ENCODE results near the gene CCDC61. TPM values are rescaled to one million over a fixed set of nuclear protein-coding genes. Genes with fewer than 3 reads are reported as not detected.

The CCDC61 gene
- total RNA-seq, 2 donors from 2014 or later: 16.4 to 20.6 TPM

DNA sequence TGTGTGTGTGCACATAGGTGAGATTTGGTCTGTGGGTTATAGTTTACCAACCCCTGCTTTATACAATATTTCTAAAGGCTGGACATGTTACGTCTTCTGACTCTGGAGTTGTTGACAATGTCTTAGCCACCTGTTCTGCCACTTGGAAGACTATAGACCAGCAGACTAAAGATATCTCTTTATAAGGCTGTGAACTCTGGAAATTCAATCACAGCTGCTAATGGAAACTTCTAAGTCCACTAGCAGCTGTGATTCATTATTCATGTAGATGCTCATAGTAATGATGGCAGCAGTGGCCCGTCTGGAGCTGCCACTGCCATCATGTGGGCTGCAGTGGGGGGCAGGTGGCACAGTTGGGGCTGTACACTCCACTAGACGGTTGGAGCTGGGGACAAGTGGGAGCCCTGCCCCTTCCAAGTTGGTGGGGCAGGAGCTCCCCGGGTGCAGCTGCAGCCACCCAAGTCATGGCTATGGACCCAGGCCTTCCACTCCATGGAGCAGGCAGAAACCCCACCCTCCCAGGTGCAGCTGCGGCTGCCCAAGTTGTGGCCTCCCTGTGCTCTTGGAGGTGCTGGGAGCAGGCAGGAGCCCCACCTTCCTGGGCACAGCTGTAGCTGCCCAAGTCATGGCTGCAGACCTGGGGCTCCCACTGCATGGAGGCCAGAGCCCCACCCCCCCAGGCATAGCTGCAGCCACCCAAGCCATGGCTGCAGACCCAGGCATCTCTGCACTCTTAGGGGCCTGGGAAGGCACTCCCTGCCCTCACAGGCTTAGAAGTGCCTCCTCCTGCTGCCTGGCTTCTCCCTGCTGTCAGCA, 36.7 kb downstream of the CCDC61 start:
- DNase-seq (no peak), ATAC-seq (no peak)
- intact Hi-C loops (cut with DNase I, micrococcal nuclease): no loop called here

DNA sequence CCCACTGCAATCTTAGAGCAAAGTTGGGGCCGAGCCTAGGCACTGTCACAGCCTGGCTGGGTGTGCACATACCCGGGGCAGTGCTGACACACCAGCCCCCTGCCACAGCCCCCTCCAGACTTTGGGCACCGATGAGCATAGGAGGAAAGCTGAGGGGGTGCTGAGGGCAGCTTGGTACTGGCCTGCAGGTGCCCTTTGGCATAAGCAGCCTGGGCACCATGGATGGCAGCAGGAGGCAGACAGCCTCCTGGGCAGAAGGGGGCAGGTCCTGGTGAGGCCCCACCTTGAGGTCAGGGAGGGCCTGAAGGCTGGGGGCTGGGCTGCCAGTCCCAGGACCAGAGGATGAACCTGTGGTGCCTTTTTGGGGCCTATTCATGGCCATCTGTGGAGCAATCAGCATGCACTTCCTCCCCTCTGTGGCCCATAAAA, 37.3 kb downstream of the CCDC61 start:
- no peak for ATAC-seq
- DNase-seq: no peak
- intact Hi-C loops (cut with DNase I, micrococcal nuclease): no loop called here

DNA sequence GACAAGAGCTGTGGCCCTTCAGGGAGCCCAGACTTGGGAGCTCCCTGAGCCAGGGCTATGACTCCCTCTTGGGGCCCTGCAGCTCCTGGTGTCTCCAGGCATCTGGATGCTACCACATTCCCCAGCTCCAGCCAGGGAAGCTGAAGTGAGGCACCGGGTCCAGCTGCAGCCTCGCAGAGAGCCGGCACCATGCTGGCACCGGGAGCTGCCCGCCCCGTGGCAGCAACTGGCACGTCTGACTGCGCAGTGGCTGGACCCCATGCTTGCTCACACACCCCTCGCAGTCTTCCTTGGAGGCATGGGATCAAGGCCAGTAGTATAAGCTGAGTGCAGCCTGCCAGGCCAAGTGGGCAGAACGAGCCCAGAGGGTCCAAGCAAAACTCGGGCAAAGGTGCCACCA, 38.1 kb downstream of the CCDC61 start:
- DNase-seq (no peak), ATAC-seq (no peak)
- intact Hi-C loops (cut with DNase I, micrococcal nuclease): no loop called here

DNA sequence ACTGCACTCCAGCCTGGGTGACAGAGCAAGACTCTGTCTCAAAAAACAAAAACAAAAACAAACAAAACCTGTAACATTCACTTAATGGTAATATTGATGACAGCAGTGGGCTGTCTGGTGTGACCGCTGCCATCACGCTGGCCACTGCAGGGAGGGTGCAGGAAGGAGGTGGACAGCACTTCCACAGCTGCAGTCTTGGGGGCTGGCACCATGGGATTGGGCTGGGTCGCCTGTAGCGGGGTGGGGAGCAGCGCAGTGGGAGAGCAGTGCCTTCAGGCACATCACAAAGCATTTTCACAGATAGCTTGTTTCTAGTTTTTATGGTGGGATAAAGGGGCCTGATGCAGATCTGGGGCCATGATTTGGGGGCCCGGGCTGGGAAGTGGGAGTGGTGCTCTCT, 40.3 kb downstream of the CCDC61 start:
- intact Hi-C loops (cut with DNase I, micrococcal nuclease): no loop called here
- ATAC-seq (no peak), DNase-seq (no peak)

DNA sequence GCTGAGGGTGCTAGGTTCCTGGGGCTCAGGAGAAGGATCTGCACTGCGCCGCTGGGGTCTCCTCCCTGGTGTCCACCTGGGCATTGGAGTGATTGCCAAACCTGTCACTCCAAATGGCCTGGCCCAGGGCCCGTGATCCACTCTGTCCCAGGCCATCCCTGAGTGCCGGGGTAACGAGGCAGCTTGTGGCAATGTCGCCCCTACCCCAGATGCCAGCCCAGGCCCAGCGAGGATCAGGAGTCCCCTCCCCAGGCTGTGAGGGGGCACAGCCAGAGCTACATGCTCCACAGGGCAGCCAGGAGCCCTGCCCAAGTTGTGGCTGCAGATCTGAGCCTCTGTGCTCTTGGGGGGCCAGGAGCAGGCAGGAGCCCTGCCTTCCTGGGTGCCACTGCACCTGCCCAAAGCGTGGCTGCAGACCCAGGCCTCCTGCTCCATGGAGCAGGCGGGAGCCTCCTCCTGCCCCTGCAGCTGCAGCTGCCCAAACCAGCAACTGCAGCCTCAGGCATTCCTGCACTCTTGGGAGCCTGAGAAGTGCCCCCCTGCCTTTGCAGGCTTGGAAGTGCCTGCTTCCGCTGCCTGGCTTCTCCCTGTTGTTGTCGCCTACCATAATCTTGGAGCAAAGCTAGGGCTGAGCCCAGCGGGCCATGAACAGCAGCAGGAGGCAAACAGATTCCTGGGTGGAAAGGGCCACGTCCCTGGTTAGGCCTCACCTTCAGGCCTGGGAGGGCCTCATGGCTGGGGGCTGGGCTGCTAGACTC, 40.9 kb downstream of the CCDC61 start:
- DNase-seq: no peak
- intact Hi-C loops (cut with DNase I, micrococcal nuclease): no loop called here
- no peak for ATAC-seq

DNA sequence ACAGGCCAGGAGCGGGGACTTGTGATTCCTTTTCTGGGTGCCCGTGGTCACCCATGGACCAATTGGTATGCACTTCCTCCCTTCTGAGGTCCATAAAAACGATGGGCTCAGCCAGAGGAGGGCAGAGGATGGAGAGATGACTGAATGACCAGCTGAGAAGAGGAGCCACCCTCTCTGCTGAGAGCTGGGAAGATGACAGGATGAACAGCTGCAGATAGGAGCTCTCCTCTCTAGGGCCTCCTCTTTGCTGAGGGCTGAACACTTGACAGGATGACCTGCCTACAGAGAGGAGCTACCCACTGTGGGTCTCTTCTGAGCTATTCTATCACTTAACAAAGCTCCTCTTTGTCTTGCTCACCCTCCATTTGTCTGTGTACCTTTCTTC, 41.5 kb downstream of the CCDC61 start:
- no peak for DNase-seq
- ATAC-seq: no peak
- intact Hi-C loops (cut with DNase I, micrococcal nuclease): no loop called here

DNA sequence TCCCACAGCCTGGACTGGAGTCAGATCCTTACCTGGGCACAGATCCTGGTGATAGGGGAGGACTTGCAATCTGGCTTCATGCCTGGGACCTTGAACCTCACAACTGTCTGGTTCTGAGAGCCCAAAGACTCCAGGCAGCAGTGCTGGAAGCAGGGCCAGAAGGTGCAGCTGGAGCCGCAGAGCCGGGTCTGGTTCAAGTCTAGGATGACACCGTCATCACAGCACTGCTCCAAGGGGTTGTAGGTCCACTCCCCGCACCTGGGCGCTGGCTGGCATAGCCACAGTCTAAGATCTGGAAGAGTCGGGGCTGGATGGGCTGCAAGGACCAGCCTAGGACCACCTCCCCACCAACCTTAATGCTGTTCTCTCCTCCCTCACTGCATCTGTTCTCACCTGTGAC, 44.9 kb downstream of the CCDC61 start:
- intact Hi-C loops (cut with DNase I, micrococcal nuclease): no loop called here
- ATAC-seq: no peak

DNA sequence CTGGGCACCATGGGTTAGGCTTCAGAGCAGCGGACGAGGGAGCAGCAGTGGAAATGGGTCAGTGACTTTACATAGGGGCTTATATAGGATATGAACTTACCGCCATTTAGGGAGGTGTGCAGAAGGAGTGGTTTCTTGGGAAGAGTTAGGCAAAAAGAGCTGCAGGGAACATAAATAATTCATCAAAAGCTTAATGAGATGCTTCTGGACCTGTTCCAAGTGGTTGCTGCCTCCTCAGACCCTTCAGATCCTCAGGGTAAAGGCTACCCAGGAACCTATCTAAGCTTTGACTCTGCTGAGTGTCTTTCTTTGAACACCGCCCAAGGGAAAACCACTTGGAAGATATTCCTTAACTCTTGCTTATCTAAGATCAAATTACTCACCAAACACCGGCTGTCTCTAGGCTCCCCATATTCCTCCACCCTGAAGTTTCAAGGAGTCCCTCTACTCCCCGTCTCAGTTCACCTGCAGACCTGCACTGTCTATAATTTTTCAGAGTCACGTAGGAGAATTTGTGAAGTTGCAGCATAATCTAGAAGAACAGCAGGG, 45.8 kb downstream of the CCDC61 start, which contains the start of gene IGFL4:
IGFL4 (minus strand) TSS at position 51 of the 549 bp plus-strand sequence; CDS start at position 11, 40 bp downstream.
- intact Hi-C loops (cut with DNase I, micrococcal nuclease): no loop called here
- DNase-seq: no peak
- ATAC-seq: peak; percentile 84

More for the DNA sequence above, 44.9 kb downstream of the CCDC61 start:
- DNase-seq: no peak

DNA sequence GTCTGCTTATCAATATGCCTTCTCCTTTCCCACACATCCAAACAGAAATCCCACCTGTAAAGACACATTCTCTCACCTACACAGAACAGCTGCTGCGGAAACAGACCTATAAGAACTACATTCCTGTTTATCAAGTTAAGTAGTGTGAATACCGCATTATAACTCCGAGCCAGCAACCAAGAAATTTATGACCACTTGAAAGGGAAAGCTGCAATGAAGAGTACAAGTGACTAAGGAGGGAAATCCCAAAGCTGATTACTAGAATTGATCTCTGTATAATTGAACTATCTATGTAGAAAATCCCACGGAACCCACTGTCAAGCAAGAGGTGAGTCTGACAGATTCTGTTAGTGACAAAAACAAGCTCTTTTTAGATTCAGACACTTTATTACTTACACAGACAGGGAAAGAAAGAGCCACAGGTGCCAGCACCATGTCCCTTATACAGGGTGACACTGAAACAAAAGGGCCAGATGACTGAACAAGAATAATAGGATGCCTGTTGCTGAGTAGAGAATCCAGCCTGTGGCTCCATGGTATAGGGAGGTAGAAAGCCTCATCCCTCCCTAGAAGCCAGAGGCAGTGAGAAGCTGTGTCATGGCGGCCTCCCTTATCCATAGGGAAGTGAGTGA, 47.1 kb downstream of the CCDC61 start:
- no peak for ATAC-seq
- intact Hi-C loops (cut with DNase I, micrococcal nuclease): no loop called here
- DNase-seq: no peak

DNA sequence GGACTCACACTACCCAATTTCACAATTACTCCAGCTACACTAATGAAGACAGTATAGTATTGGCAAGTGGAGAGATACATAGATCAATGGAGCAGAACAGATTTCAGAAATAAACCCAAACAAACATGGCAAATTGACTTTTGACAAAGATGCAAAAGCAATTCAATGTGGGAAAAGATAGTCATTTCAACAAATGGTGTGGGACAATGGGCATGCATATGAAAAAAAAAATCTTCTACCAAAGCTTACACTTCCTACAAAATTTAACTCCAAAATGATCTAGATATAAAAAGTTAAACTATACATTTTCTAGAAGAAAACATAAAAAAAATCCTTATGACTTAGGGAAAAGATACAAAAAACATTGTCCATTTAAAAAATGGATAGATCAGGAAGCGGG, 48.3 kb downstream of the CCDC61 start:
- ATAC-seq (no peak), DNase-seq (no peak)
- intact Hi-C loops (cut with DNase I, micrococcal nuclease): no loop called here

DNA sequence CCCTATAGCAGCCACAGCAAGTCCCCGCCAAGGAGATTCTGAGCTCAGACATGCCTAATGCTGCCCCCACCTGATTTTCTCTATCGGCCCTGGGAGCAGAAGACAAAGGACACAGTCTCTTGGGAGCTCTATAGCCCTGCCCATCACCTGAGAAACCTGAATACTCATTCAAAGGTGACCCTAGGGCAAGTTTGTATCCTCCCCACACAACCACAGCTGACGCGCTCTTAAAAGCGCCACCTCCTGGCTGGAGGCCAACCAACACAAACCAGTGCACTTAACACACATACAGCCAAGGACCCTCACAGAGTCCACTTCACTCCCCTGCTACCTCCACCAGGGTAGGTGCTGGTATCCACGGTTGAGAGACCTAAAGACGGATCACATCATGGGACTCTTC, 54.3 kb downstream of the CCDC61 start:
- DNase-seq (no peak), ATAC-seq (no peak)
- intact Hi-C loops (cut with DNase I, micrococcal nuclease): no loop called here

DNA sequence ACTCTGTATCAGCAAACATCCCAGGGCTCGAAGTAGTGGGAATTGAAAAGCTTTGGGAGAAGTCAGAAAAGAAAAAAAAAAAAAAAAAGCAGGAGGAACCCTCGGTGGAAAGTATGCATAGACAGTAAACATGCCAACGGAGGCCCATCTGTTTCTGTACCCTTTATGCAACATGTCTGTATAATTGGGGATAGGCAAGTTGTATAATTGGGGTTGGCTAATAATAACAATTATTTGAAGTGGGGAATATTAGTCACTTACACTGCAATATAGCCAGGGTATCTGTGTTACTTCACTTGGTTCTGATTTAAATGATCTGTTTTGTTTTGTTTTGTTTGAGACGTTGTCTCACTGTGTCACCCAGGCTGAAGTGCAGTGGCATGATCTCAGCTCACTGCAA, 57.6 kb downstream of the CCDC61 start:
- intact Hi-C loops (cut with DNase I, micrococcal nuclease): no loop called here

DNA sequence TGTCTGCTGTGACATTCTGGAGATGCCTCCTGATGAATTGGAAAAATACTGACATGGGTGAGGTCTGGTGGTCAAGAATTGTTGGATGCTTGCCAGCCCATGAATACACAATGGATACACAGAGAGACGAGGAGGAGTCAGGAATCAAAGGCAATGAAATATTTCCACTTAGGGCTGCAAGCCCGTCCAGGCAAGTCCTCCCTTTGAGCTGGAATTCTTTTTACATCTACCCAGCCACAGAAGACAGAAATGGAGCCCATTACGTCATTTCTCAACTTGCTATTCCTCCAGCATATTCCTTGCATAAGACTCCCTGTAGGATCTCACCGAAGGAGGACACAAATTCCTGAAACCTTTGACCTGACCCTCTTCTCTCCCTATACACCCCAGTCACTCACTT, 61.3 kb downstream of the CCDC61 start:
- DNase-seq (no peak), ATAC-seq (no peak)
- intact Hi-C loops (cut with DNase I, micrococcal nuclease): no loop called here

More for the DNA sequence above, 57.6 kb downstream of the CCDC61 start:
- DNase-seq (no peak), ATAC-seq (no peak)

DNA sequence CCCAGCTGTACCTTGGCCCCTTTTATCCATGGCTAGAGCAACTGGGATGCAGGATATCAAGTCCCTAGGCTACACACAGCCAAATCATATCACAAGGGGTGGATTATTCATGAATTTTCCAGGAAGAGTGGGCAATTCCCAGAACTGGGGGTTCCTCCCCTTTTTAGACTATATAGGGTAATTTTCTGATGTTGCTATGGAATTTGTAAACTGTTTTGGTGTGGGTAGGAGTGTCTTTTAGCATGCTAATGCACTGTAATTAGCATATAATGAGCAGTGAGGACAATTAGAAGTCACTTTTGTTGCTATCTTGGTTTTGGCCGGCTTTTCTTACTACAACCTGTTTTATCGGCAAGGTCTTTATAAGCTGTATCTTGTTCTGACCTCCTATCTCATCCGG, 63.5 kb downstream of the CCDC61 start:
- no peak for ATAC-seq
- intact Hi-C loops (cut with DNase I, micrococcal nuclease): no loop called here
- DNase-seq: no peak

DNA sequence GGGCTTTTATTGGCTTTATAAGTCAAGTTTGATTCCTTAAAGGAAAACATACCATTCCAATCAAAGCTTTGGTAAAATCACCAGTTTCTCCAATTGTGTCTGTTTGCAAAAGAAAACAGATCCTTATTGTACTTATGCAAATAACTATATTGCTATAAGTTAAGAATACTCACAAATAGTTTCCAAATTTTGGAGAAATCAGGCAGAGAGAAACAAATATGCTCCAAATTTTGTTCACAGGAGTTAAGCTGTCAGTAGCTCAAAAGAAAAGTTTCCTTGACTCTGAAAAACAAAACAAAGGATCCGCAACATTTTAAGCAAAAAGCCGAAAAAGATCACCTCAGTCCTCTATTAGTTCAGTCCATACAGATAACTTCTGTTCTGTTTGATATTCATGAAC, 64.7 kb downstream of the CCDC61 start:
- intact Hi-C loops (cut with DNase I, micrococcal nuclease): no loop called here
- DNase-seq: no peak
- no peak for ATAC-seq

DNA sequence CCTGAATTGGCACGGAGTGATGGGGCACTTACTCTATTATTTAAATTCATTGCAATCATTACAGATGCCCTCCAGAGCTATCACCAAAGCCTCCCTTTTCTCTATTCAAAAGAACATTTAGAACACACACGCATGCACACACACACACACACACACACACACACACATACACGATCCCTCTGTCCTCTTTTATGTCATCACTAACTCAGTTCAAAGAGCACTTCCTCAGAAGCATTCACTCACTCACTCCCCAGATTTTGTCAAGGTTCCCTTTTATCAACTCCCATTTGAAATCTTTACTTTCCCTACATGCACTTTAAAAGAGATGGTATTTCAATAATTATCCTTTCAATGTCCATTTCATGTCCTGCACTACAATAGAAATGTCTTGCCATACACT, 67.9 kb downstream of the CCDC61 start:
- DNase-seq (no peak), ATAC-seq (no peak)
- intact Hi-C loops (cut with DNase I, micrococcal nuclease): no loop called here

DNA sequence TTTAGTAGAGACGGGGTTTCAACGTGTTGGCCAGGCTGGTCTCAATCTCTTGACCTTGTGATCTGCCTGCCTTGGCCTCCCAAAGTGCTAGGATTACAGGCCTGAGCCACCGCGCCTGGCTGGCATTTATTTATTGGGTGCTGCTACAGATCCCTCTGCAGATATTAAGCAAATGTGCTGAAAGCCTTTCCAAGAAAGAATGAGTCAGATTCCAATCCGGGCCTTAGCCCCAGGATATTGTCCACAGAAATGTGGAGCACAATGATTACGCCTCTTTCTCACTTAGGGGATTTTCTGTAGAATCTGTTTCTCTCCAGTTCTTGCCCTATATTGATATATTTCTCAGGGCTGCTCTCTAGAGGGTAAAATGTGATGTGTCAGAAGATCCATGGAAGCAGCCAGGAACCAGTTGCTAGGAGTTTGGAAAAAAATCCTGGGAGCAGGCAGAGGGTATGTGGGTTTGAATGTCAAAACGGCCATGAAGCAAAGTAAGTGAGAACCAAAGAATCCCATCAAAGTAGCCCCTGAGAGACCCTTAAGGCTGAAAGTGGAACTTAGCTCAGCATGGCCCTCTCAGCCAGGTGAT, 70.3 kb downstream of the CCDC61 start:
- intact Hi-C loops (cut with DNase I, micrococcal nuclease): no loop called here
- no peak for DNase-seq
- ATAC-seq: no peak

DNA sequence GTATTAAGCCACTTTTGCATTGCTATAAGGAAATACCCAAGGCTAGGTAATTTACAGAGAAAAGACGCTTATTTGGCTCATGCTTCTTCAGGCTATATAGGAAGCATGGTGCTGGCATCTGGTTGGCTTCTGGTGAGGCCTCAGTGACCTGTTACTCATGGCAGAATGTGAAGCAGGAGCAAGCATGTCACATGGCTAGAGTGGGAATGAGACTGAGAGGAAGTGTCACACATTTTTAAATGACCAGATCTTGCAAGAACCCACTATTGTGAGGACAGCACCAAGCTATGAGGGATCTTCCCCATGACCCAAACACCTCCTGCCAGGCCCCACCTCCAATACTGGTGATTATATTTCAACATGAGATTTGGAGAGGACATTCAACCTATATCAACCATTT, 71.2 kb downstream of the CCDC61 start:
- intact Hi-C loops (cut with DNase I, micrococcal nuclease): no loop called here

DNA sequence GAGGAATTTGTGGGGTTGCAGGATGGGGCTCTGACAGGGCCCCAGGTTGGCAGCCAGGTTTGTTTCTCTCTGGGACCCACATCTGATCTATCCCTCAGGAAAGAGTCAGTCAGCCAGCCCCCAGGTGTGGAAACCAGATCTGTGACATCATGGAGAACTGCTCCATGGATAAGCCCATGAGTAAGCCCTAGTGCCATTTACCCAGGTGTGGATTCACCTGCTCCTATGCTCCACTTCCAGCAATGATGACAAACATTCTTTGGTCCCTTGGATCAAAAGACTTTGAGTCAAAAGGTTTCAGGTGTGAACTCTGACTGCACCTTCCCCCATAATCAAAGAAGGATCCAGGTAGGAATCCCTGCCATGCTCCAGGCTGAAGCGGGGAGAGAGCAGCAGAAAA, 72.4 kb downstream of the CCDC61 start:
- no peak for ATAC-seq
- intact Hi-C loops (cut with DNase I, micrococcal nuclease): no loop called here
- DNase-seq: no peak

More for the DNA sequence above, 71.2 kb downstream of the CCDC61 start:
- ATAC-seq: no peak
- no peak for DNase-seq

Measured in left colon (tissue), 2 donors.